WTC11 (cell line): ENCODE measurements around the gene TOM1. TPM values are rescaled to one million over a fixed set of nuclear protein-coding genes. Genes with fewer than 3 reads are reported as not detected.

Experiments
- ELF4 ChIP-seq: sonication (generic); formaldehyde crosslinking; IDR thresholded peaks from 2 replicates; pipeline ENCODE4 v1.8.1; 2022; ENCODE audit warnings: low read depth, mild to moderate bottlenecking, moderate library complexity, missing genetic modification reagents
- EMX1 ChIP-seq: fragments of 250-450 bp; sonication (Bioruptor Pico); IDR thresholded peaks from 2 replicates; pipeline ENCODE4 v1.8.0; 2021; ENCODE audit warnings: mild to moderate bottlenecking
- ESRRA ChIP-seq: sonication (generic); formaldehyde crosslinking; IDR thresholded peaks from 2 replicates; pipeline ENCODE4 v1.8.1; 2022; ENCODE audit warnings: mild to moderate bottlenecking, missing genetic modification reagents, borderline replicate concordance
- FOXK1 ChIP-seq: sonication (generic); formaldehyde crosslinking; IDR thresholded peaks from 2 replicates; pipeline ENCODE4 v1.8.0; 2022; ENCODE audit warnings: mild to moderate bottlenecking, moderate library complexity, missing genetic modification reagents
- NR2C2 ChIP-seq: sonication (generic); formaldehyde crosslinking; IDR thresholded peaks from 2 replicates; pipeline ENCODE4 v1.8.0; 2022; ENCODE audit warnings: mild to moderate bottlenecking, missing genetic modification reagents
- SMAD3 ChIP-seq: sonication (generic); formaldehyde crosslinking; IDR thresholded peaks from 2 replicates; pipeline ENCODE4 v1.8.0; 2022; ENCODE audit warnings: missing genetic modification reagents, mild to moderate bottlenecking, borderline replicate concordance
- total RNA-seq: library from RNA; stranded (reverse); gene quantifications from 3 replicates; pipeline ENCODE4 v1.2.3, GENCODE V29; 2021
- TF ChIP-seq, protein P1 (sequence below): sonication (generic); formaldehyde crosslinking; IDR thresholded peaks from 2 replicates; pipeline ENCODE4 v1.8.0; 2023; ENCODE audit warnings: missing genetic modification reagents, mild to moderate bottlenecking, borderline replicate concordance
- TF ChIP-seq, protein P2 (sequence below): fragments of 250-450 bp; sonication (Bioruptor Pico); IDR thresholded peaks from 2 replicates; pipeline ENCODE4 v1.9.0; 2021; ENCODE audit warnings: mild to moderate bottlenecking, borderline replicate concordance
- TF ChIP-seq, protein P3 (sequence below): fragments of 250-450 bp; sonication (Bioruptor Pico); IDR thresholded peaks from 2 replicates; pipeline ENCODE4 v1.9.0; 2021; ENCODE audit warnings: mild to moderate bottlenecking
- TF ChIP-seq, protein P4 (sequence below): sonication (generic); formaldehyde crosslinking; IDR thresholded peaks from 2 replicates; pipeline ENCODE4 v1.8.0; 2023; ENCODE audit warnings: mild to moderate bottlenecking, missing genetic modification reagents

TOM1 gene
- total RNA-seq, 1 experiment from 2014 or later: 23.5 TPM

DNA sequence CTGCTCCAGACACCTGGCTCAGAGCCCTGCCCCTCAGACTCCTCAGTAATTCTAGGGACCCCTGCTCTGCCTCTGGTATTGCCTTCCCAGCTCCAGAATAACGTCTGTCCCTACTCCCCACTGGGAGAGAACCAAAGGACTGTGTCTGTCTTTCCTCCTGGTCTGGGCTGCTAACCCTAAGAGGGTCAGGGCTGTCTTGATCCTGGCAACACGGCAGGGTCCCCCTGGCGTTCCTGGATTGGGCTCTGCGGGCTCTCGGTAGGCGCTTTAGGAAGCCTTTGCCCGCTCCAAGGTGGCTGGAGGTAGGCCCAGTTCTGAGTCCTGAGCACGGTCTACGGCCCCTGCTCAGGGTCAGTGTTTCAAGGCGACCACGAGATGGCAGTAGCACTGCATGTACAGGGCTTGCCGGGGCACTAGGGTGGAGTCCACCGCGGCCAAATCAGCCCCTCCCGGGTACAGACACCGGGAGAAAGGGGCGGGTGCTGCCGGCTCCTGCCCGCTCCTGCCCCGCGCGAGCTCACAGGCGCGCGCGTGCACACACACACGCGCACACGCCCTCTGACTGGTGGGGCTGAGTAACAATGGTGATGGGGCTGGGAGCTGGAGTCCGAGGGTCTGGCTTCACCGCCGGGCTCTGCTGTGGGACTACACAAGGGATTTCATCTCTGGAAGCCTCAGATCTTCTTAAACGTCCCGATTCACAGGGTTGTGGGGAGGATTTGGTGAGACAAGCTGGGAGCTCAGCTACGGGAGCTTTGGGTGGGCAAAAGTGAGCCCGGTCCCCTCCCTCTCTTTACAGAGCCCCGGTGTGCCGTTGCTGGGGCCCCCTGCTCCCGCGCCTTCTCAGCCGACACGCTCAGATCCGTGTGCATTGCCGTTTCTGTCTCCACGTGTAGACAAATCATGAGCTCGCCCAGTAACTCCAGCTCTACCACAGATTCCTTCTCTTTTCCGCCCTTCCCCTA lies 51.1 kb downstream of the TOM1 start (continued):
- TF ChIP-seq, protein P1, sequence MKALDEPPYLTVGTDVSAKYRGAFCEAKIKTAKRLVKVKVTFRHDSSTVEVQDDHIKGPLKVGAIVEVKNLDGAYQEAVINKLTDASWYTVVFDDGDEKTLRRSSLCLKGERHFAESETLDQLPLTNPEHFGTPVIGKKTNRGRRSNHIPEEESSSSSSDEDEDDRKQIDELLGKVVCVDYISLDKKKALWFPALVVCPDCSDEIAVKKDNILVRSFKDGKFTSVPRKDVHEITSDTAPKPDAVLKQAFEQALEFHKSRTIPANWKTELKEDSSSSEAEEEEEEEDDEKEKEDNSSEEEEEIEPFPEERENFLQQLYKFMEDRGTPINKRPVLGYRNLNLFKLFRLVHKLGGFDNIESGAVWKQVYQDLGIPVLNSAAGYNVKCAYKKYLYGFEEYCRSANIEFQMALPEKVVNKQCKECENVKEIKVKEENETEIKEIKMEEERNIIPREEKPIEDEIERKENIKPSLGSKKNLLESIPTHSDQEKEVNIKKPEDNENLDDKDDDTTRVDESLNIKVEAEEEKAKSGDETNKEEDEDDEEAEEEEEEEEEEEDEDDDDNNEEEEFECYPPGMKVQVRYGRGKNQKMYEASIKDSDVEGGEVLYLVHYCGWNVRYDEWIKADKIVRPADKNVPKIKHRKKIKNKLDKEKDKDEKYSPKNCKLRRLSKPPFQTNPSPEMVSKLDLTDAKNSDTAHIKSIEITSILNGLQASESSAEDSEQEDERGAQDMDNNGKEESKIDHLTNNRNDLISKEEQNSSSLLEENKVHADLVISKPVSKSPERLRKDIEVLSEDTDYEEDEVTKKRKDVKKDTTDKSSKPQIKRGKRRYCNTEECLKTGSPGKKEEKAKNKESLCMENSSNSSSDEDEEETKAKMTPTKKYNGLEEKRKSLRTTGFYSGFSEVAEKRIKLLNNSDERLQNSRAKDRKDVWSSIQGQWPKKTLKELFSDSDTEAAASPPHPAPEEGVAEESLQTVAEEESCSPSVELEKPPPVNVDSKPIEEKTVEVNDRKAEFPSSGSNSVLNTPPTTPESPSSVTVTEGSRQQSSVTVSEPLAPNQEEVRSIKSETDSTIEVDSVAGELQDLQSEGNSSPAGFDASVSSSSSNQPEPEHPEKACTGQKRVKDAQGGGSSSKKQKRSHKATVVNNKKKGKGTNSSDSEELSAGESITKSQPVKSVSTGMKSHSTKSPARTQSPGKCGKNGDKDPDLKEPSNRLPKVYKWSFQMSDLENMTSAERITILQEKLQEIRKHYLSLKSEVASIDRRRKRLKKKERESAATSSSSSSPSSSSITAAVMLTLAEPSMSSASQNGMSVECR: peak; percentile 46; the same call in 1 of the 2 replicates
- TF ChIP-seq EMX1: no peak
- no peak for TF ChIP-seq SMAD3 (CRISPR knock-in tag)
- no peak for TF ChIP-seq NR2C2 (CRISPR knock-in tag)
- TF ChIP-seq, protein P2, sequence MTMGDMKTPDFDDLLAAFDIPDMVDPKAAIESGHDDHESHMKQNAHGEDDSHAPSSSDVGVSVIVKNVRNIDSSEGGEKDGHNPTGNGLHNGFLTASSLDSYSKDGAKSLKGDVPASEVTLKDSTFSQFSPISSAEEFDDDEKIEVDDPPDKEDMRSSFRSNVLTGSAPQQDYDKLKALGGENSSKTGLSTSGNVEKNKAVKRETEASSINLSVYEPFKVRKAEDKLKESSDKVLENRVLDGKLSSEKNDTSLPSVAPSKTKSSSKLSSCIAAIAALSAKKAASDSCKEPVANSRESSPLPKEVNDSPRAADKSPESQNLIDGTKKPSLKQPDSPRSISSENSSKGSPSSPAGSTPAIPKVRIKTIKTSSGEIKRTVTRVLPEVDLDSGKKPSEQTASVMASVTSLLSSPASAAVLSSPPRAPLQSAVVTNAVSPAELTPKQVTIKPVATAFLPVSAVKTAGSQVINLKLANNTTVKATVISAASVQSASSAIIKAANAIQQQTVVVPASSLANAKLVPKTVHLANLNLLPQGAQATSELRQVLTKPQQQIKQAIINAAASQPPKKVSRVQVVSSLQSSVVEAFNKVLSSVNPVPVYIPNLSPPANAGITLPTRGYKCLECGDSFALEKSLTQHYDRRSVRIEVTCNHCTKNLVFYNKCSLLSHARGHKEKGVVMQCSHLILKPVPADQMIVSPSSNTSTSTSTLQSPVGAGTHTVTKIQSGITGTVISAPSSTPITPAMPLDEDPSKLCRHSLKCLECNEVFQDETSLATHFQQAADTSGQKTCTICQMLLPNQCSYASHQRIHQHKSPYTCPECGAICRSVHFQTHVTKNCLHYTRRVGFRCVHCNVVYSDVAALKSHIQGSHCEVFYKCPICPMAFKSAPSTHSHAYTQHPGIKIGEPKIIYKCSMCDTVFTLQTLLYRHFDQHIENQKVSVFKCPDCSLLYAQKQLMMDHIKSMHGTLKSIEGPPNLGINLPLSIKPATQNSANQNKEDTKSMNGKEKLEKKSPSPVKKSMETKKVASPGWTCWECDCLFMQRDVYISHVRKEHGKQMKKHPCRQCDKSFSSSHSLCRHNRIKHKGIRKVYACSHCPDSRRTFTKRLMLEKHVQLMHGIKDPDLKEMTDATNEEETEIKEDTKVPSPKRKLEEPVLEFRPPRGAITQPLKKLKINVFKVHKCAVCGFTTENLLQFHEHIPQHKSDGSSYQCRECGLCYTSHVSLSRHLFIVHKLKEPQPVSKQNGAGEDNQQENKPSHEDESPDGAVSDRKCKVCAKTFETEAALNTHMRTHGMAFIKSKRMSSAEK (CRISPR knock-in tag): no peak
- TF ChIP-seq, protein P3, sequence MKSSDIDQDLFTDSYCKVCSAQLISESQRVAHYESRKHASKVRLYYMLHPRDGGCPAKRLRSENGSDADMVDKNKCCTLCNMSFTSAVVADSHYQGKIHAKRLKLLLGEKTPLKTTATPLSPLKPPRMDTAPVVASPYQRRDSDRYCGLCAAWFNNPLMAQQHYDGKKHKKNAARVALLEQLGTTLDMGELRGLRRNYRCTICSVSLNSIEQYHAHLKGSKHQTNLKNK (CRISPR knock-in tag): no peak
- TF ChIP-seq FOXK1 (CRISPR knock-in tag): peak; percentile 49; the same call in 1 of the 2 replicates
- TF ChIP-seq ESRRA (CRISPR knock-in tag): no peak
- TF ChIP-seq, protein P4, sequence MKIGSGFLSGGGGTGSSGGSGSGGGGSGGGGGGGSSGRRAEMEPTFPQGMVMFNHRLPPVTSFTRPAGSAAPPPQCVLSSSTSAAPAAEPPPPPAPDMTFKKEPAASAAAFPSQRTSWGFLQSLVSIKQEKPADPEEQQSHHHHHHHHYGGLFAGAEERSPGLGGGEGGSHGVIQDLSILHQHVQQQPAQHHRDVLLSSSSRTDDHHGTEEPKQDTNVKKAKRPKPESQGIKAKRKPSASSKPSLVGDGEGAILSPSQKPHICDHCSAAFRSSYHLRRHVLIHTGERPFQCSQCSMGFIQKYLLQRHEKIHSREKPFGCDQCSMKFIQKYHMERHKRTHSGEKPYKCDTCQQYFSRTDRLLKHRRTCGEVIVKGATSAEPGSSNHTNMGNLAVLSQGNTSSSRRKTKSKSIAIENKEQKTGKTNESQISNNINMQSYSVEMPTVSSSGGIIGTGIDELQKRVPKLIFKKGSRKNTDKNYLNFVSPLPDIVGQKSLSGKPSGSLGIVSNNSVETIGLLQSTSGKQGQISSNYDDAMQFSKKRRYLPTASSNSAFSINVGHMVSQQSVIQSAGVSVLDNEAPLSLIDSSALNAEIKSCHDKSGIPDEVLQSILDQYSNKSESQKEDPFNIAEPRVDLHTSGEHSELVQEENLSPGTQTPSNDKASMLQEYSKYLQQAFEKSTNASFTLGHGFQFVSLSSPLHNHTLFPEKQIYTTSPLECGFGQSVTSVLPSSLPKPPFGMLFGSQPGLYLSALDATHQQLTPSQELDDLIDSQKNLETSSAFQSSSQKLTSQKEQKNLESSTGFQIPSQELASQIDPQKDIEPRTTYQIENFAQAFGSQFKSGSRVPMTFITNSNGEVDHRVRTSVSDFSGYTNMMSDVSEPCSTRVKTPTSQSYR (CRISPR knock-in tag): no peak
- TF ChIP-seq ELF4 (CRISPR knock-in tag): no peak
